Colonic mucosa (tissue), 4 donors: ENCODE data around the gene UBA7. TPM values are rescaled to one million over a fixed set of nuclear protein-coding genes. Genes with fewer than 3 reads are reported as not detected.

ENCODE experiments used
- DNase-seq: peaks from one replicate; pipeline ENCODE4 v3.0.0-alpha.2; 2020
- H3K27ac ChIP-seq: fragments of 200-600 bp; one replicate; pipeline ENCODE4 v1.8.0; 2021
- H3K27me3 ChIP-seq: fragments of 200-600 bp; one replicate; pipeline ENCODE4 v1.8.0; 2021
- H3K36me3 ChIP-seq: fragments of 200-600 bp; one replicate; pipeline ENCODE4 v1.8.0; 2021
- H3K4me1 ChIP-seq: fragments of 200-600 bp; one replicate; pipeline ENCODE4 v1.8.0; 2021; ENCODE audit warnings: mild to moderate bottlenecking
- H3K4me3 ChIP-seq: fragments of 200-600 bp; one replicate; pipeline ENCODE4 v1.8.0; 2021
- H3K9ac ChIP-seq, 2 donors: one replicate each; pipeline ENCODE4 v1.7.0; 2013; ENCODE audit warnings: control low read depth in 2 of 2, low read depth in 2 of 2, low read length in 2 of 2
- H3K9me3 ChIP-seq: fragments of 200-600 bp; one replicate; pipeline ENCODE4 v1.8.0; 2021
- intact Hi-C: fragments of 100-400 bp; cut with DNase I; formaldehyde crosslinking; loops from one replicate; pipeline ENCODE4 v1.14.1; 2022
- total RNA-seq, 2 donors: library from RNA; stranded (reverse); fragmentation: NEBNext Ultra II Directional in 1 of 2; extraction: Animal tissue kit (Norgen Biotek cat#: 25700) in 1 of 2; gene quantifications; one replicate each; pipeline ENCODE4 v1.2.1, GENCODE V29; 2021
- TF ChIP-seq, protein P1 (sequence below): fragments of 200-600 bp; IDR thresholded peaks from one replicate; pipeline ENCODE4 v1.8.0; 2022; ENCODE audit warnings: antibody characterized with exemption, mild to moderate bottlenecking
- donor health status: healthy.
- donor health status: DM: no; HTN: no; CAD: no.
- donor health status: DM: no; HTN: no; CAD: no.

The UBA7 gene
- total RNA-seq, 2 donors from 2014 or later: 67.4 to 88.3 TPM

DNA sequence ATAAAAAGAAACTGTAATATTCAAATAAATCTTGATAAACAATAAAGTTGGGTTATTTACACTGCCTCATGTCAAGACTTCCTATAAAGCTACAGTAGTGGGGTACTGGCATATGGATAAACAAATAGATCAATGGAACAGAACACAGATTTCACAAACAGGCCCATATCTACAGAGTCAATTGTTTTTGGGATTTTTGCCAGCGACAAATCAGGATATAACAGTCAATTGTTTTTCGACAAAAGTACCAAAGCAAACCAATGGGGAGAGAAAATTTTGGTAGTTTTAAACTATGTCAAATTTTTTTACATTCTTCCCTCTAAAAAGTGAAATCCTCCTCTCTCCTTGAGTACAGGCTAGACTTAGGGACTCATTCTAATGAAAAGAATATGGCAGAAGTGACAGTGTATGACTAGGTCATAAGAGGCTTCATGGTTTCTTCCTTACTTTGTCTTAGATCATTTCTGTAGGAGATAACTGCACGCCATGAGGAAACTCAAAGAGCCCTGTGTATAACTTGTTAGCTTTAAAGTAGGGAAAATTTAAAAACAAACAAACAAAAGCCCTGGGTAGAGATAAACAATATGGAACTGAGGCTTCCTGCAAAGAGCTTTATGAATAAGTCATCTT is 44.4 kb downstream of the UBA7 start:
- no peak overlapping the region for H3K9ac ChIP-seq
- H3K36me3 ChIP-seq: no peaks in the 10 kb centered on the region
- TF ChIP-seq, protein P1, sequence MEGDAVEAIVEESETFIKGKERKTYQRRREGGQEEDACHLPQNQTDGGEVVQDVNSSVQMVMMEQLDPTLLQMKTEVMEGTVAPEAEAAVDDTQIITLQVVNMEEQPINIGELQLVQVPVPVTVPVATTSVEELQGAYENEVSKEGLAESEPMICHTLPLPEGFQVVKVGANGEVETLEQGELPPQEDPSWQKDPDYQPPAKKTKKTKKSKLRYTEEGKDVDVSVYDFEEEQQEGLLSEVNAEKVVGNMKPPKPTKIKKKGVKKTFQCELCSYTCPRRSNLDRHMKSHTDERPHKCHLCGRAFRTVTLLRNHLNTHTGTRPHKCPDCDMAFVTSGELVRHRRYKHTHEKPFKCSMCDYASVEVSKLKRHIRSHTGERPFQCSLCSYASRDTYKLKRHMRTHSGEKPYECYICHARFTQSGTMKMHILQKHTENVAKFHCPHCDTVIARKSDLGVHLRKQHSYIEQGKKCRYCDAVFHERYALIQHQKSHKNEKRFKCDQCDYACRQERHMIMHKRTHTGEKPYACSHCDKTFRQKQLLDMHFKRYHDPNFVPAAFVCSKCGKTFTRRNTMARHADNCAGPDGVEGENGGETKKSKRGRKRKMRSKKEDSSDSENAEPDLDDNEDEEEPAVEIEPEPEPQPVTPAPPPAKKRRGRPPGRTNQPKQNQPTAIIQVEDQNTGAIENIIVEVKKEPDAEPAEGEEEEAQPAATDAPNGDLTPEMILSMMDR: no peak
- no peak overlapping the region for H3K4me3 ChIP-seq
- intact Hi-C loops: no loop called here
- H3K27me3 ChIP-seq: no peaks in the 10 kb centered on the region
- H3K27ac ChIP-seq: no peak overlapping the region
- H3K9me3 ChIP-seq: no peaks in the 10 kb centered on the region
- no peaks in the 10 kb centered on the region for H3K4me1 ChIP-seq
- DNase-seq: no peak

DNA sequence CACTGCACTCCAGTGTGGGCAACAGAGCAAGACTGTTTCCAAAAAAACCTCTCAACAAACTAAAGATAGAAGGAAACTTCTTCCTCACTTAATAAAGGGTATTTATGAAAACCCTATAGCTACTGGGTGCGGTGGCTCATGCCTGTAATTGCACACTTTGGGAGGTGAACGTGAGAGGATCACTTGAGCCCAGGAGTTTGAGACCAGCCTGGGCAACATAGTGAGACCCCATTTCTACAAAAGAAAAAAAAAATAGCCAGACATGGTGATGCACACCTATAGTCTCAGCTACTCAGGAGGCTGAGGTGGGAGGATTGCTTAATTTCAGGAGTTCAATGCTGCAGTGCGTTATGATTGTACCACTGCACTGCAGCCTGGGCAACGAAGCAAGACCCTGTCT is 49.8 kb downstream of the UBA7 start:
- H3K36me3 ChIP-seq: no peaks in the 10 kb centered on the region
- H3K9ac ChIP-seq: no peak overlapping the region
- H3K4me3 ChIP-seq: no peak overlapping the region
- H3K4me1 ChIP-seq: no peaks in the 10 kb centered on the region
- H3K9me3 ChIP-seq: no peaks in the 10 kb centered on the region
- TF ChIP-seq, protein P1: no peak
- H3K27ac ChIP-seq: no peak overlapping the region
- DNase-seq: no peak
- intact Hi-C loops: no loop called here
- no peaks in the 10 kb centered on the region for H3K27me3 ChIP-seq

DNA sequence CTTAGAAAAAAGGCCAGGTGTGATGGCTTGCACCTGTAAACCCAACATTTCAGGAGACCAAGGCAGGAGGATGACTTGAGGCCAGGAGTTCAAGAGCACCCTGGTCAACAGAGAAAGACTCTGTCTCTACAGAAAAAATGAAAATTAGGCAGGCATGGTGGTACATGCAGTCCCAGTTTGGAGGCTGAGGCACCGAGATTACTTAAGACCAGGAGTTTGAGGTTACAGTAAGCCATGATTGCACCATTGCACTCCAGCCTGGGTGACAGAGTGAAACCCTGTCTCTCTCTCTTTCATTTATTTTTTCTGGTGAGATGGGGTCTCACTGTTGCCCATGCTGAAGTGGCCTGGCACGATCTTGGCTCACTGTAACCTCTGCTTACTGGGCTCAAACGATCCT is 52.1 kb downstream of the UBA7 start:
- DNase-seq: no peak
- no peaks in the 10 kb centered on the region for H3K4me1 ChIP-seq
- TF ChIP-seq, protein P1: no peak
- intact Hi-C loops: no loop called here
- H3K9ac ChIP-seq: no peak overlapping the region
- no peaks in the 10 kb centered on the region for H3K9me3 ChIP-seq
- no peaks in the 10 kb centered on the region for H3K27me3 ChIP-seq
- no peaks in the 10 kb centered on the region for H3K36me3 ChIP-seq
- no peak overlapping the region for H3K4me3 ChIP-seq
- H3K27ac ChIP-seq: no peak overlapping the region

DNA sequence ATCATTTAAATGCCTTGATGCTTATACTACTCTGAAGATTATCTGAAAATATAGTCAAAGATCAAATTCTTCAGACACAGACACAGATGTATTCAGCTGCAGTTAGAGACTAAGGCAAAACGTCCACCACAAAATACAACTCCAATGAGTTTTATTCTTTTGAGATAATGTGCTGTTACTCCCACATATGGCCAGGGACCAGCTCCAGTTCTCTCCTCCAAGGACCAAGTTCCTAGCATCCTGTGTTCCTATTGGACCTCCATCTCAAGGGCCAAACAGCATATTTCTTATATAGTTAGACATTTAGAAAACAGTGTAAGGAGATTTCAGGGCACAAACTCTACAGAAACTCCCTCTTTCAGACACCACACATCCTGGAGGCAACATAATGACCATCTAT is 54.5 kb downstream of the UBA7 start:
- DNase-seq: no peak
- Histone ChIP-seq H3K9me3 (no peaks in the 10 kb centered on the region), H3K4me3 (no peak overlapping the region), H3K9ac (no peak overlapping the region), H3K36me3 (no peaks in the 10 kb centered on the region), H3K4me1 (no peaks in the 10 kb centered on the region), H3K27ac (no peak overlapping the region), H3K27me3 (no peaks in the 10 kb centered on the region)
- TF ChIP-seq, protein P1: no peak
- intact Hi-C loops: no loop called here

DNA sequence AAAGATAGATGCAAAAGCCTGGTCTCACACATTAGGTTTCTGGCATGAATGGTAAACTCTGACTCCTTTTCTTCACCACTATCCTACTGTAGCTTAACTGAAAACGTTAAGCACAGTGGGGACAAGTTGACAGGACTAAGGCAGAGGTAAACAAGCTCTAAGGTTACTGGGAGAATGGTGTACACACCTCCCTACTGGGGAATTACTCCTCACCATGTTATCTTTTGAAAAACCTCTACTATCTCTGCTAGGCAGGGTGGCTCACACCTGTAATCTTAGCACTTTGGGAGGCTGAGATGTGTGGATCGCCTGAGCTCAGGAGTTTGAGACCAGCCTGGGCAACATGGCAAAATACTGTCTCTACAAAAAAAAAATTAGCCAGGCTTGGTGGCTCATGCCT is 56.6 kb downstream of the UBA7 start:
- Histone ChIP-seq H3K9me3 (no peaks in the 10 kb centered on the region), H3K27me3 (no peaks in the 10 kb centered on the region), H3K27ac (no peak overlapping the region), H3K36me3 (no peaks in the 10 kb centered on the region), H3K9ac (no peak overlapping the region), H3K4me1 (no peaks in the 10 kb centered on the region), H3K4me3 (no peak overlapping the region)
- intact Hi-C loops: no loop called here
- DNase-seq: no peak
- TF ChIP-seq, protein P1: no peak
